ENCODE data around the gene RINL. TPM values are rescaled to one million over a fixed set of nuclear protein-coding genes. Genes with fewer than 3 reads are reported as not detected.
"Not testable (repeated sequence)": the region's sequence is repeated elsewhere in the genome, so short reads cannot be mapped to it uniquely, and the experiment has no call there.

The RINL gene
- total and polyA plus RNA-seq, 3 donors from 2014 or later = 2.6 to 5.2 (median 3.0) TPM

DNA sequence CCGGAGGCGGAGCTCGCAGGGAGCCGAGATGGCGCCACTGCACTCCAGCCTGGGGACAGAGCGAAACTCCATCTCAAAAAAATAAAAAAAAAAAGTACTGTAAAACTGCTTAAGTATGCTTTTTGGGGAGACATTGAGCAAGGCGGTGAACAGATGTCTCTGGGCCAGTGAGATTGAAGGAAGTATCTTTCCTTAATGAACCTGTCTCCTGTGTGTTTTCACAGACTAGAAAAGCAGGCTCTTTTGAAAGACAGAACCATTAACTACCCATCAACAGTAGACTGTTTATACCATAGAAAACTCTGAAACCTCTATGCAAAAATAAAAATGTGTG is 45.0 kb downstream of the RINL start:
- 40 to 58% methylated on average over 7 of the region's 7 CpGs for WGBS, 2 donors
- intact Hi-C loops (cut with DNase I; ENCODE audit: low total_unique reads) = no loop called here
- Histone ChIP-seq H3K4me1 (peaks cover 15% of the 10 kb centered on the region), H3K27me3 (no peaks in the 10 kb centered on the region), H3K9me3 (no peaks in the 10 kb centered on the region), H3K27ac (peak overlapping the region; percentile 84 to 92), H3K4me3 (peak overlapping the region in 1 of 2 donors; percentile 86), H3K36me3 (ENCODE audit: low read depth, missing control alignments) (no peaks in the 10 kb centered on the region)
- no peak for DNase-seq
- TF ChIP-seq, protein P1, sequence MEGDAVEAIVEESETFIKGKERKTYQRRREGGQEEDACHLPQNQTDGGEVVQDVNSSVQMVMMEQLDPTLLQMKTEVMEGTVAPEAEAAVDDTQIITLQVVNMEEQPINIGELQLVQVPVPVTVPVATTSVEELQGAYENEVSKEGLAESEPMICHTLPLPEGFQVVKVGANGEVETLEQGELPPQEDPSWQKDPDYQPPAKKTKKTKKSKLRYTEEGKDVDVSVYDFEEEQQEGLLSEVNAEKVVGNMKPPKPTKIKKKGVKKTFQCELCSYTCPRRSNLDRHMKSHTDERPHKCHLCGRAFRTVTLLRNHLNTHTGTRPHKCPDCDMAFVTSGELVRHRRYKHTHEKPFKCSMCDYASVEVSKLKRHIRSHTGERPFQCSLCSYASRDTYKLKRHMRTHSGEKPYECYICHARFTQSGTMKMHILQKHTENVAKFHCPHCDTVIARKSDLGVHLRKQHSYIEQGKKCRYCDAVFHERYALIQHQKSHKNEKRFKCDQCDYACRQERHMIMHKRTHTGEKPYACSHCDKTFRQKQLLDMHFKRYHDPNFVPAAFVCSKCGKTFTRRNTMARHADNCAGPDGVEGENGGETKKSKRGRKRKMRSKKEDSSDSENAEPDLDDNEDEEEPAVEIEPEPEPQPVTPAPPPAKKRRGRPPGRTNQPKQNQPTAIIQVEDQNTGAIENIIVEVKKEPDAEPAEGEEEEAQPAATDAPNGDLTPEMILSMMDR (IDR thresholded peaks at IDR 0.05) = no peak
- no peak for TF ChIP-seq POLR2A (IDR thresholded peaks at IDR 0.05)

DNA sequence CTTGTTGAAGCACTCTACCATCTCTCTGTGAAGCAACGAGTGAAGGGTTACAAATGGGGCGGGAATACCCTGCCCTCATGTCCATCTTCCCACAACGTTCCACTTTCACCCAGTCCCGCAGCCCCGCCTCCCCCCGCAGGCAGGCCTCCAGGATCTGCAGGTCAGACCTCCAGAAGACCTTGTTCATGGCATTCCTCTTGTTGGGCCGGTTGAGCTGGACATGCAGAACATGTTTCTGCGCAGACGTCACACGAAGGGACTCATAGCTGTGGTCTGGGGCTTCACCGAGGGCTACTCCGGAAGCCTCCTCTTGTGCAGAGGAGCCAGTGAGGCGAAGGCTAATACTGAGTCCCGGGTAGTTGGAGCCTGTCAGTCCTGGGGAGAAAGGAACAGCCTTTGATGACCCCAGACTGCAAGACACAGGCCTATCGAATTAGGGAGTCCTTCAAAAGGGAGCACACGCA is 46.9 kb downstream of the RINL start:
- whole genome bisulfite sequencing, 2 donors = 1 to 4% methylated on average over 15 to 16 of the region's 16 CpGs
- intact Hi-C loops (cut with DNase I; ENCODE audit: low total_unique reads) = no loop called here
- peak; percentile 59 for DNase-seq

DNA sequence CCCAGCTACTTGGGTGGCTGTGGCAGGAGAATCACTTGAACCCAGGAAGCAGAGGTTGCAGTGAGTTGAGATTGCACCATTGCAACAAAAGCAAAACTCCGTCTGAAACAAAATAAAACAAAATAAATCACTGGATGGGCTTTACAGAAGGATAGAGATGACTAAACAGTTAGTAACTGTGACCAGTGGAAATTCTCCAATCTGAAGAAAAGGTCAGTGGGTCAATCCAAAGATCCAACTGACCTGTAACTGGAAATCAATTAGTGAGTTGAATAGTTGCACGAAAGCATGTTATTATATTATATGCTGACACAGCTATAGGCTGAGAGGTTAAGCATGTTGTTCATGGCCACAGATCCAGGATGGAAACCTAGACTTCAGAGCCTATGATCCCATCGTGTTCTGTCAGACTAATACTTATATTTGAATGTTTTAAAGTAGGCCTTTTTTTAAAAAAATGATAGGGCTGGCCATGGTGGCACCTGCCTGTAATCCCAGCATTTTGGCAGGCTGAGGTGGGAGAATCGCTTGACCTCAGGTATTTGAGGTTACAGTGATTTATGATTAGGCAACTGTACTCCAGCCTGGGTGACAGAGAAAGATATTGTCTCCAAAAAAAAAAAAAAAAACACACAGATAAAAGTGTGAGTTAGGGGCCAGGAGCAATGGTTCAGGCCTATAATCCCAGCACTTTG is 47.9 kb downstream of the RINL start:
- TF ChIP-seq, protein P1 (IDR thresholded peaks at IDR 0.05) = no peak
- no peak for TF ChIP-seq POLR2A (IDR thresholded peaks at IDR 0.05)
- no peak for DNase-seq
- H3K27me3 ChIP-seq = no peaks in the 10 kb centered on the region
- H3K27ac ChIP-seq = no peak overlapping the region
- H3K36me3 ChIP-seq (ENCODE audit: low read depth, missing control alignments) = no peaks in the 10 kb centered on the region
- WGBS, 2 donors = 72 to 84% methylated on average over 4 of the region's 4 CpGs
- no peak overlapping the region for H3K4me3 ChIP-seq
- intact Hi-C loops (cut with DNase I; ENCODE audit: low total_unique reads) = no loop called here
- peaks cover 15% of the 10 kb centered on the region for H3K4me1 ChIP-seq
- no peaks in the 10 kb centered on the region for H3K9me3 ChIP-seq

More for the DNA sequence above, 46.9 kb downstream of the RINL start:
- Histone ChIP-seq H3K36me3 (ENCODE audit: low read depth, missing control alignments) (no peaks in the 10 kb centered on the region), H3K4me1 (peaks cover 15% of the 10 kb centered on the region), H3K9me3 (no peaks in the 10 kb centered on the region), H3K4me3 (peak overlapping the region; percentile 84 to 86), H3K27ac (peak overlapping the region; percentile 84 to 92), H3K27me3 (no peaks in the 10 kb centered on the region)
- TF ChIP-seq POLR2A (IDR thresholded peaks at IDR 0.05) = no peak
- TF ChIP-seq, protein P1 (IDR thresholded peaks at IDR 0.05) = peak in 1 of 3 experiments; percentile 2

DNA sequence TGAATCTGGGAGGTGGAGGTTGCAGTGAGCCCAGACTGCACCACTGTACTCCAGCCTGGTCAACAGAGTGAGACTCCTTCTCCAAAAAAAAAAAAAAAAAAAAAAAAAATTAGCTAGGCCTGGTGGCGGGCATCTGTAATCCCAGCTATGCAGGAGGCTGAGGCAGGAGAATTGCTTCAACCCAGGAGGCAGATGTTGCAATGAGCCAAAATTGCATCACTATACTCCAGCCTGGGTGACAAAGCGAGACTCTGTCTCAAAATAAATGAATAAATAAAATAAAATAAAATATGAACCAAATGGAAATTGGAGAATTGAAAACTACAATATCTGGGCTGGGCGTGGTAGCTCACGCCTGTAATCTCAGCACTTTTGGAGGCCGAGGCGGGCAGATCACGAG is 48.9 kb downstream of the RINL start:
- H3K36me3 ChIP-seq (ENCODE audit: low read depth, missing control alignments); H3K4me3 ChIP-seq; intact Hi-C loops (cut with DNase I; ENCODE audit: low total_unique reads); DNase-seq; H3K27me3 ChIP-seq; H3K27ac ChIP-seq; H3K9me3 ChIP-seq: not testable (repeated sequence)
- 89 to 93% methylated on average over 7 of the region's 7 CpGs for WGBS, 2 donors
- H3K4me1 ChIP-seq = peaks cover 15% of the 10 kb centered on the region

DNA sequence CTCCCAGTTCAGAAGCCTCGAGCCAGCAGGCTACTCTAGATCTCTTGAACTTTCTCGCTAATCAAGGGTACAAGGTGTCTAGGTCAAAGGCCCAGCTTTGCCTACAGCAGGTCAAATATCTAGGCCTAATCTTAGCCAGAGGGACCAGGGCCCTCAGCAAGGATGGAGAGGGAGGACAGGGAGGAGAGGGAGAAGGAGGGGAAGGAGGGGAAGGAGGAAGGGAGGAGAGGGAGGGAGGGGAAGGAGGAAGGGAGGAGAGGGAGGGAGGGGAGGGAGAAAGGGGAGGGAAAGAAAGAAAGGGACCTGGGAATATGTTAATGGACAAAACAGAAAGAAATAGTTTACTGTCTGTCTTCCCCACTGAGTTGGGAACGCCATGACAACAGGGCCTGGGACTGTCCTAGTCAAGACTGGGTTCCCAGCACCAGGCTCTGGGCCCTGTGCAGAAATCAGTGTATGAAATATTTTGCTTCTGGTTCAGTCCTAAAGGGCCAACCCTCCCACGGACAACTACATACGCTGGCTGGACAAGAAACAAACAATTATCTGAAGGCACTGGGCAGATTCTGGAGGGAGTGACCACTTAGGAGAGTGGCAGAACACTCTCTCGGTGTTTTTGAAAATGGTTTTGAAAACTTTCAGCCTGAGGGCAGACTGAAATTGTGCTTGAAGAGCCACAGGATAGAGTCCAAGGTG is 51.1 kb downstream of the RINL start:
- WGBS, 2 donors = 53 to 72% methylated on average over 6 of the region's 6 CpGs
- H3K9me3 ChIP-seq = no peaks in the 10 kb centered on the region
- intact Hi-C loops (cut with DNase I; ENCODE audit: low total_unique reads) = no loop called here
- H3K27me3 ChIP-seq = no peaks in the 10 kb centered on the region
- H3K27ac ChIP-seq = peak overlapping the region in 1 of 2 donors; percentile 45
- TF ChIP-seq, protein P1 (IDR thresholded peaks at IDR 0.05) = no peak
- no peak for TF ChIP-seq POLR2A (IDR thresholded peaks at IDR 0.05)
- peak; percentile 60 for DNase-seq
- H3K4me3 ChIP-seq = no peak overlapping the region
- peaks cover 11% of the 10 kb centered on the region for H3K4me1 ChIP-seq
- no peaks in the 10 kb centered on the region for H3K36me3 ChIP-seq (ENCODE audit: low read depth, missing control alignments)

DNA sequence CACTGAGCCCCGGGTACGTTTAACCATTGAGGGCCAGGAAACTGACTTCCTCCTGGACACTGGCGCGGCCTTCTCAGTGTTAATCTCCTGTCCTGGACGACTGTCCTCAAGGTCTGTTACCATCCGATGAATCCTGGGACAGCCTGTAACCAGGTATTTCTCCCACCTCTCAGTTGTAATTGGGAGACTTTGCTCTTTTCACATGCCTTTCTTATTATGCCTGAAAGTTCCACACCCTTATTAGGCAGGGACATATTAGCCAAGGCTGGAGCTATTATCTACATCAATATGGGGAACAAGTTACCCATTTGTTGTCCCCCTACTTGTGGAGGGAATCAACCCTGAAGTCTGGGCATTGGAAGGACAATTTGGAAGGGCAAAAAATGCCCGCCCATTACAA is 52.1 kb downstream of the RINL start:
- H3K4me3 ChIP-seq; DNase-seq; H3K9me3 ChIP-seq; intact Hi-C loops (cut with DNase I; ENCODE audit: low total_unique reads); H3K36me3 ChIP-seq (ENCODE audit: low read depth, missing control alignments); H3K27me3 ChIP-seq; H3K4me1 ChIP-seq; H3K27ac ChIP-seq: not testable (repeated sequence)
- WGBS, 2 donors = 77 to 86% methylated on average over 7 of the region's 7 CpGs

DNA sequence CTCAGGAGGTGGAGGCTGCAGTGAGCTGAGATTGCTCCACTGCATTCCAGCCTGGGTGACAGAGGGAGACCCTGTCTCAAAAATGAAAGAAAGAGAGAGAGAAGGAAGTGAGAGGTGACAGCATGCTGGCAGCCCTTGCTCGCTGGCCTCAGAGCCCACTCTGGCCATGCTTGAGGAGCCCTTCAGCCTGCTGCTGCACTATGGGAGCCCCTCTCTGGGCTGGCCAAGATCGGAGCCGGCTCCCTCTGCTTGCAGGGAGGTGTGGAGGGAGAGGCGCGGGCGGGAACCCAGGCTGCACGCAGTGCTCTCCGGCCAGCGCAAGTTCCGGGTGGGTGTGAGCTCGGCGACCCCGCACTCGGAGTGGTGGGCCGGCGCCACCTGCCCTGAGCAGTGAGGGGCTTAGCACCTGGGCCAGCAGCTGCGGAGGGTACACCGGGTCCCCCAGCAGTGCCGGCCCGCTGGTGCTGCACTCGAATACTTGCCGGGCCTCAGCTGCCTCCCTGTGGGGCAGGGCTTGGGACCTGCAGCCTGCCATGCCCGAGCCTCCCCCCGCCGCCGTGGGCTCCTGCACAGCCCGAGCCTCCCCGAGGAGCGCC is 56.7 kb downstream of the RINL start:
- H3K4me3 ChIP-seq; intact Hi-C loops (cut with DNase I; ENCODE audit: low total_unique reads); H3K9me3 ChIP-seq; DNase-seq; H3K27ac ChIP-seq; H3K36me3 ChIP-seq (ENCODE audit: low read depth, missing control alignments); H3K27me3 ChIP-seq: not testable (repeated sequence)
- 78 to 97% methylated on average over 1 to 25 of the region's 29 CpGs for WGBS, 2 donors
- H3K4me1 ChIP-seq = peaks cover 19% of the 10 kb centered on the region

All from testis (tissue), 3 donors.